GM21528 (cell line): ENCODE results near the gene INPP5F.

Source experiments
- ATAC-seq: cut with Tn5 transposase; IDR thresholded peaks from one replicate; pipeline ENCODE4 v1.9.1; 2021; ENCODE audit warnings: mild to moderate bottlenecking, moderate library complexity; ENCODE audit not compliant: unreplicated experiment, low FRiP score

INPP5F gene

DNA sequence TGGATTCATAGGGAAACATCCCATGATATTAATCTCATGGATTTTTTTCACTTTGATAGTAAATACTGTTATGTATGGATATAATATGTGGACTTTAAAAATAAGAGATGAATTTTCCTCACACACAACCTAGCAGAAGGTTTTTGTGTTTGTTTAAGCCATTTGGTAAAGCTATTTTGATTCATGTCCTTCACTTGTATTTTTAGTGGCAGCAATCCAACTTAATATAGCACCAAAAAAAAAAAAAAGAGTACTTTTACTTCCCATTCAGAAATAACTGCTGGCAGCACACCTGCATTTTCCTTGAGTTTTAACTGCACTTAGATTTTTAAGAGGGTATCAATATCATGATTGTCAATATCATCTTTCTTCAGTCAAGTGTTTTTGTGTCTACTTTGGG lies 86.8 kb downstream of the INPP5F start:
- ATAC-seq = no peak

DNA sequence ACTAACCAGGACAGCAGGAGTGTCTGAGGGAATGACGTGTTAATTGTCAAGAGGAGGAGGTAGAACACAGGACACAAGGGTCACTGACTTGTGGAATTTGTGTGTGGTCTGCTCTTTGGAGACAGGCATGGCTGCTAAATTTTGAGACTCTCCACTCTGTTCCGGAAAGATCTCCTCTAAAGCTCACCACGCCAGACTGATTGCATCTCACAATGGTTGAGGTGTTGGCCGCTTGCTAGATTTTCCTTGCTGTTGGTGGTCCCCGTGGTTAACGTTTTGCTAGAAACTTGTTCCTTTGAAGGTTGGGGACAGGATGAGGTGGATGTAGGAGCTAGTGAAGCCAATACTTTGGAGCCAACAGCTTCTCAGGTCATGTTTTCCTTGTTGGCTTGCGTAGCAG lies 89.8 kb downstream of the INPP5F start:
- no peak for ATAC-seq

DNA sequence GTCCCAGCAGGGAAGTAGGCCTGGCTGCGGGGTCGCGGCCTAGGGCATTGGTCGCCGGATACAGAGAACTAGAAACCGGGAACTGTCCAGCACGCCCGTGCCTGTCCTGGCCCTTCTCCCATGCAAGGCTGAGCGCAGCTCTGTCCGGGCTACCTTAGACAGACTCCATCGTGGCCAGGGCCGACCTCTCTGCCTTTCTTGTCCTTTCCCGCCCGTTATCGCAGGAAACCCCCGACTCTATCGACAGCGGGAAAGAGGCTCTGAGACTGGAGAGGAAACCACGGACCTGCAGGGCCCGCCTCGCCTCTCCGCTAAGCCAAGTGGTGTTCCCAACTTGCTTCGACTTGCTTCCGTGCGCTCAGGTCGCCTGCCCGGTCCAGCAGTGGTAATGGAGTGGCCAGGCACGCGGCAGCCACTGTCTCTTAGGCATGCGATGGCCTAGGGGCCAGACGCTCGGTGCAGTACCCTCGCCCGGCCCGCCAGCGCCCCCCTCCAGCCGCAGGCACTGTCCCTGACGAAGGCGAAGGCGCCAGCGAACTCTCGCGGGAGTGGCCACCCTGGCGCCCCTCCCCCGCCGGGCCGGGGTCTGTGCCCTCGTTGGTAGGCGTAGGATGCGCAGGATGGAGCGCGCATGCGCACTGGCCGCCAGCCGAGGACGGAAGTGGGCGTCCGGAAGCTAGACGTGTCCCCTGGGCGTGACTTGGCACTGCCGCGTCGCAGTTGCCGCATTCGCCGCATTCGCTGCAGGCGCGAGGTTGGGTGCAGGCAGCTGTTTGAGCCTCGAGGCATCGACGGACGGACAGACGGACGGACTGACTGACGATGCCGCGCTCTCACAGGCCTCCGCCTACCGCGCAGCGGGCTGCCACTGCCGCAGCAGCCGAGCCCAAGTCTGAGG lies 92.4 kb downstream of the INPP5F start:
- no peak for ATAC-seq

DNA sequence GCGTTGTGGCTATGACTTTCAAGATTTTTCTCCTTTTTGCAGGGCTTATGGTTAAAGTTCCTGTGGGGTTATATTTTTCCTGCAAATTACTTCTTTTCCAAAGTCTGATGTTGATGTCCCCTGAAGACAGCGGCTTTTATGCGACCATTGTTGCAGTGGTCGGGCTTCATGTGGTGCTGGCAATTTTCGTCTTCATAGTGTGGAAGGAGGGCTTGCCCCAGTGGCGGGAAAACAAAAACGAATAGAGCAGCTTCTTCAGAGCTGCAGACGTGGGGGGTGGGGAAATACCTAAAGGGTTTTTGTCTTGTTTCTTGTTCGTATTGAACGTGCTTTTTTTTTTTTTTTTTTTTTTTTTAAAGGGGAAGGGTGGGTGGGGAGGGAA lies 93.0 kb downstream of the INPP5F start:
- ATAC-seq = no peak

DNA sequence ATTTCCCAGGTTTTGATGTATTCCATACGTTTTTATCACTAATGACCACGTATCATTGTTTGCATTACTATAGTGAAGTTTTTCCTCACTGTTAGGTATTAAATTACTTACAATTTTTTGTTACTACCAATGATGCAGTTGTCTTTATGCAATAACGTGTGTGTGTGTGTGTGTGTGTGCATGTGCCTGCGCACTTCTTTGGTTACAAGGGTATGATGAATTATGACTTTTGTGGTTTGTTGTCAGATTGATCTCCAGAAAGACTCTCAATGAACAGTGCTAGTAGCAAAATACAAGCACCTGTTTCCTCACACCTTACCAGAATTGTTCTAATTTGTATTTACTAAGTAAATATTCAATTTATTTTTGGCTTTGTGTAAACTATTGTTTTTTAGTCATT lies 95.3 kb downstream of the INPP5F start:
- ATAC-seq = no peak

DNA sequence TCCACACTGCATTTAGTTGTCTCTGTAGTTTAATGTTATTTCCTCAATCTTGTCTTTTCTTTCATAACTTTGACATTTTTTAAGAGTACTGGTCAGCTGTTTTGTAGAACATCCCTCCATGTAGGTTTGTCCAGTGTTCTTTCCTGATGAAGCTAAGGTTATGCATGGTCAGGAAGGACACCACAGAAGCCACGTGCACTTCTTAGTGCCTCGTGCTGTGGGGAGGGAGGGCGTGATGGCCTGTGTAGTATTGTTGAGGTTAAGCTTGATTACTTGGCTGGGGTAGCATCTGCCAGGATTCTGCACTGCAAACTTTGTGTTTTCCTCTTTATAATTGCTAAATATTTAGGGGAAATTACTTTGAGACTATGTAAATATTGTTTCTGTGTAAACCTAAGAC lies 98.4 kb downstream of the INPP5F start:
- ATAC-seq = no peak

DNA sequence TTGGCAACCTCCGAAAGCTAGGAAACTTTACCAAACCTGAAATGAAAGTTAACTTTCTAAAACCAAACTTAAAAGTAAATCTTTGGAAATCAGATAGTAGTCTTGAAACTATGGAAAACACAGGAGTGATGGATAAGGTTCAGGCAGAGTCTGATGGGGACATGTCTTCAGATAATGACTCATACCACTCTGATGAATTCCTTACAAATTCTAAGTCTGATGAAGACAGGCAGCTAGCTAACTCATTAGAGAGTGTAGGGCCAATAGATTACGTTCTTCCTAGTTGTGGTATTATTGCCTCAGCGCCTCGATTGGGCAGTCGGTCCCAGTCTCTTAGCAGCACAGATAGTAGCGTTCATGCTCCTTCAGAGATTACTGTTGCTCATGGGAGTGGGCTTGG lies 100.9 kb downstream of the INPP5F start:
- ATAC-seq = no peak

DNA sequence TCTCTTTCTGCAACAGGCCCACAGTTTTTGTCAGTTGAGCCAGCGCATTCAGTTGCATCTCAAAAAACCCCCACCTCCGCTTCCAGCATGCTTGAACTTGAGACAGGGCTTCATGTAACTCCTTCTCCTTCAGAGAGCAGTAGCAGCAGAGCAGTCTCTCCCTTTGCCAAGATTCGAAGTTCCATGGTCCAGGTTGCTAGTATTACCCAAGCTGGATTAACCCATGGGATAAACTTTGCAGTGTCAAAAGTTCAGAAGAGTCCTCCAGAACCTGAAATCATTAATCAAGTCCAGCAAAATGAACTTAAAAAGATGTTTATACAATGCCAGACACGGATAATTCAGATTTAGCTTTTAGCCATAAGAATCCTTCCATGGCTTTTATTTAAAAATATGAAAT lies 101.6 kb downstream of the INPP5F start:
- no peak for ATAC-seq

DNA sequence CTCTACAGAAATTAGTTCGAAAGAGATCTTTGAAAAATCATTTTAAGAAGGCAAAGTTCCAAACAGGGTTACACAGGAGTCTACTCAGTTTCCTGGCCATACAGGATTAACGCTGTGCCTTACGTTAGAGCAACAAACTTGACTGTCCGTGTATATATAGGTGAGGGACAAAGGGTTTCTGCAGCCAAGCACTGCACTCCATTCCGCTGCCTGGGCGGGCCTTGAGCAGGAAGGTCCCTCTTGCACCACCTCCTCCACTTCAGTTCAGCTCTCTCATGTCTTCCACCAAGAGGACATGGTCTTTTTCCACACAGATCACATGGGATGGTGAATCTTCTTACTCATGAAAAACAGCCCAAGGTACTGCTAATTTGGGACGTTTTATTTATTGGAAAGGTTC lies 103.6 kb downstream of the INPP5F start:
- no peak for ATAC-seq

DNA sequence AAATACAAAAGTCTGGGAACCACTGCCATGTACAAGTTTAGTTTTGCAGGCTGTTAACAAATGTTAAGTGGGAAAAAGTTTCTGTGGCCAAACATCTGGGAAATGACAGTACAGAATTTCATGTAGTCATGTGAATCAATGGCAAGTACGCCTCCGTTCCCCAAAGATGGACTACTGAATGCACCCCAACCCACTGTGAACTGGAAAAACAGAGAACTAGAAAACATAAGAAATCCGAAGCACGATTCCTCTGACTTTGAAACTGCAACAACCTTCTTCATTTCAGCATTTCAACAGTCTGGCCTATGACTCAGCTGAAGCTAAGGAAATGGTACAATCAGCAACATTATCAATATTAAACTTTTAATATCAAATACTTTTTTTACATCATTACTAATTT lies 105.0 kb downstream of the INPP5F start:
- ATAC-seq = no peak

DNA sequence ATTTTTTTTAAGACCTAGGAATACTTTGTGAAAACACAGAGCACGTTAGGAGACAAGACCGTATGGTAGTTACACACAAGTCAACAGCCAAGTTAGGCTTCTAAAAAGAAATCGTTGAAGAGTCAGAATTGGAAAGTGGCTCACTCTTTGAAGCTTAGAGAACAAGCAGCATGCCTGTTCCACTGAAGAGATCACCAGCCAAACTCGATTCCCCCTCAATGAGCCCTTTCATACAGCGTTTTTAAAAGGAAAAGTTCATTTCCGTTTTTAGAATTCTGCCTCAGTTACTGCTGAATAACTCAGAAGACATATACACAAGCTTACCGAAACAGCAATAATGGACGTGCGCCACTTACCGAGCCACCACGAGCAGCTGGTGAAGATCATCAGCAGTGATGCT lies 105.8 kb downstream of the INPP5F start:
- ATAC-seq = no peak

DNA sequence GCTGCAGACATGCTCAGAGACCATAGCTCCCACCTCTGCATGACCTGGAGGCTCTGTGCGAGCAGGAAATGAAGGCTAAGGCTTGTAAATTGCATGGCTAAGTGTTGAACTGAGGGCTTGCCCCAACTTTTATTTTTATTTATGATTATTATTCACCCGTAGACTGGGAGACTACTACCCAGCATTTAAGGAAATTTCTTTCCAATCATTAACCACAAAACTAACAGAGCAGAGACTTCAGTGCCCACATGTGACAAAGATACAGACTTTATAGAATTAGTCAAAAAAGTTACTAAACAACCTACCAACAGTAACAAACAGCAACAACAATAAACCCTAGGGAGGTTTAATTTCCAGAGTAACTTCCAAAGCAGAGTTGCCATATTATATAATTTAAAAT lies 107.1 kb downstream of the INPP5F start:
- ATAC-seq = no peak

DNA sequence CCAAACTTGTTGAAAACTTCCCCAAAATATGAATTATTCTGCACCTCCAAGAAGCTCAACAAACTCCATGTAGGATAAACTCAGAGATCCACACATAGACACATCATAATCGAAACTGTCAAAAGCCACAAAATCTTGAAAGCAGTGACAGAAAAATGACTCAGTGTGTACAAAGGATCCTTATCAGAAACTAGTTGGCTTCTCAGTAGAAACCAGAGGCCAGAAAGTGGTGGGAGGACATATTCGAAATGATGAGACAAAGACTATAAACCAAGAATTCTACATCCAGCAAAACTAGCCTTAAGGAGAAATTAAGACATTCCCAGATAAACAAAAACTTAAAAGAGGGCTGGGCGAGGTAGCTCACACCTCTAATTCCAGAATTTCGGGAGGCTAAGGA lies 108.3 kb downstream of the INPP5F start:
- ATAC-seq = no peak

DNA sequence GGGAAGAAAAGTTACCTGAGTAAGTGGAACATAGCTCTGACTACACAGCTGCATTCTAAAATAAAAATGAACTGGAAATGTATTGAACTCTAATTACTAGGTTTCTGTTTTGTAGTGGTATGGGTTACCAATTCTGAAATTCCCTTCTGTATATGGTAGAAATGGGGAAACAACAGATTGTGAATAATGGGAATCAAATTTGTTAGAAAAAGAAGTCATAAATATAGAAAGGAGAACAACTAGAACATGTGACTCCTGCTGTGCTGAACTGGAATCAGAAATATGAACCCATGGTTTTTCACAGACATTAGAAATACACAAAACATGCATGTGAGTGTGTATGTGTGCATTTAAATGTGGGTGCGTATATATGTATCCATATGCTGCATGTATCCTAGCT lies 119.8 kb downstream of the INPP5F start:
- ATAC-seq = no peak

DNA sequence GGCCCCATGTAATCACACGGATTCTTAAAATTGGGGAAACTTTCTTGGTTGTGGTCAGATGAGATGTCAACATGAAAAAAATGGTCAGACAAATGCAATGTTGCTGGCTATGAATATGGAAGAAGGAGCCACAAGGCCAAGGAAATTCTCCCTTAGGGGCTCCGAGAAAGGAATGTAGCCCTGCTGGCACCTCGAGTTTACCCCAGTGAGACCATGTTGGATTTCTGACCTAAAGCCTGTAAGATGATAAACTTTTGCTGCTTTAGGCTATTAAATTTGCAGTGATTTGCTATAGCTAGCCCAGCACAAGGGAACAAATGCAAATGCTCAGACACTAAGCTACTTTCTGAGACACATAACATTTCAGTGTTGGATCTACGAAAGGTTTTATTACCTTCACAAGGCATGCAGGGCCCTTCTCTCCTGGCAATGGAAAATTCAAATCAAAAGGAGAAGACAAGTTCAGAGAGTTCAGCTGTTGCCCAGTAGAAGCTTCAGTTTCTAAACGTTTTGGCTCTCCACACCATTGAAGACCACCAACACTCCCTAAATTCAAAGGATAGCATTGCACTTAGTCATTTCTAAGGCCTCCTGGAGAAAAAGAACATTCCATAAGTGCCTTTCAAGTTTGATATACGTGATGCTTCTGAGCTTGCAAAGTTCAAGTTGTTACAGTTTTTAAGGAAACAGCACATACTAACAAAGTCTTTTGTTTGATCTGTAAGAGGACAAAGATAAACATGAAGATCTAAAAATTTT lies 123.4 kb downstream of the INPP5F start:
- ATAC-seq = no peak

DNA sequence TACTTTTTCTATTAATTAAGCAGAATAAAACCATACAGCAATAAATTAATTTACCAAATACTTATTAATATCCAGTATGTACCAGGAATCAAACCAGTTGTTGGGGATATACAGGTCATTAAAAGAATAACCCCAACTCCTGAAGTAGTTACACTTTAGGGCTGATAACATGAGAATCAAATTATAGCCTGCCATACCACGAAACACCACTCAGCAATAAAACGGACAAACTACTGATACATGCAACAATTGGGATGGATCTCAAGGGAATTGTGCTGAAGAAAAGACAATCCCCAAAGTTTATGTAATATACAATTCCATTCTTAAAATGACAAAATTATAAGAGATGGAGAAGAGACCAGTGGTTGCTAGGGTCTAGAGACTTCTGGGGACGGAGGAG lies 124.1 kb downstream of the INPP5F start:
- no peak for ATAC-seq

DNA sequence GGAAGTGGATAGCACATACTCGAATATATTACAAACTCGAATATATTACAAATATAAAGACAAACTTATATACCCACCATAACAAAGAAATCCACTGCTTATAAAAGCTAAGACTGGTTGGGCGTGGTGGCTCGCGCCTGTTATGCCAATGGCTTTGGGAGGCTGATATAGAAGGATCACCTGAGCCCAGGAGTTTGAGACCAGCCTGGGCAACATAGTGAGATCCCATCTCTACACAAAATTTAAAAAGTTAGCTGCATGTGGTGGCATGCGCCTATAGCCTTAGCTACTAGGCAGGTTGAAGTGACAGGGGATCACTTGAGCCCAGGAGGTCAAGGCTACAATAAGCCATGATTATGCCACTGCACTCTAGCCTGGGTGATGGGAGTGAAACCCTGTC lies 126.4 kb downstream of the INPP5F start:
- ATAC-seq = no peak

DNA sequence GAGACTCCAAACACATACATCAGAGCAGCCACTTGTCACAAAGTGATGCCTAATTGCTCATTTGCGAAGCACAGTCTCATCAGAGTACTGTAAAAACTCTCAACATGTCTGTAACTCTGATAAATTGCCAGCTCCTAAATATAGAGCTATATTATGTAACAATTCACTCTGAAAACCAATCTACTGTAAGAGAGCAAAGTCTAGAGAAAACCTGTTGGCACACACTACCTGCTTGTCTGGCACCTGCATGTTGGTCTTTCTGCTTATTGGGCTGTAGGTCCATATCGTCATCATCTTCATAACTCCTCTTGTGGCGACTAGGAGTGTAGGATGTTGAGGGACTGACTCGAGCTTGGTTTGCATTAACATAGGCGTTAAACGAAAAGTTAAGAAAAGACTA lies 127.0 kb downstream of the INPP5F start:
- ATAC-seq = no peak

DNA sequence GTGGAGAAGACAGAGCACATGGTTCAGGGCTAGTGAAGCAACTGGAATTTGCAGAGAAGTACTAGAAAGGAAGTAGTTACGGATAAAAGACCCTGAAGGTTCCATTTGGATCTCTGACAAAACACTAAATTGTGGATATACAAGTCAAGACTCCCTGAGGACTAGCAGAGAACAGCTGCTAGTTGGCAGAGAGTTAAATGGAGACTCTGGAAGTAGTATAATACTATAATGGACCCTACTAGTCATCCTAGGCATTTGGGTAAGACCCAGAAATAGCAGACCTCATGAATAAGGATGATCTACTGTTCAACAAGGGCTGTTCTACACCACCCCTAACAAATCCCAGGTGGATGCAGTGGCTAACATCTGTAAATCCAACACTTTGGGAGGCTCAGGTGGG lies 127.7 kb downstream of the INPP5F start:
- no peak for ATAC-seq

DNA sequence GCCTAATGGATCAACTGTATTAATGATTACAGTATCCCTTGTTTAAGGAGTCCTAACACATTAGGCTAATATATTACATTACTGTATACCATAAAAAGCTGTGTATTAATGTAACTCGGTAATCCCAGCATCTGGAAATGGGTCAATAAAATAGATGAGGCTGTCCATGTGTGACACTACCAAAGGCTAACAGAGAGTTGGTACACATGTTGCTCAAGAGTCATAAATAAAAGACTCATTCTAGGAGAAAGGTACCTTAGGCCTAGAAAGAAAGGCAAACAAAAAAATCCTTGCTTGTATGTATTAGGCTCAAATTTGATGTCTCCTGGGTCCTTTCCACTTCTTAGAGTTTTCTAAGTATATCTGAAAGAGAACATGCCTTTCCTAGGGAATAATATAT lies 132.2 kb downstream of the INPP5F start:
- ATAC-seq = no peak

DNA sequence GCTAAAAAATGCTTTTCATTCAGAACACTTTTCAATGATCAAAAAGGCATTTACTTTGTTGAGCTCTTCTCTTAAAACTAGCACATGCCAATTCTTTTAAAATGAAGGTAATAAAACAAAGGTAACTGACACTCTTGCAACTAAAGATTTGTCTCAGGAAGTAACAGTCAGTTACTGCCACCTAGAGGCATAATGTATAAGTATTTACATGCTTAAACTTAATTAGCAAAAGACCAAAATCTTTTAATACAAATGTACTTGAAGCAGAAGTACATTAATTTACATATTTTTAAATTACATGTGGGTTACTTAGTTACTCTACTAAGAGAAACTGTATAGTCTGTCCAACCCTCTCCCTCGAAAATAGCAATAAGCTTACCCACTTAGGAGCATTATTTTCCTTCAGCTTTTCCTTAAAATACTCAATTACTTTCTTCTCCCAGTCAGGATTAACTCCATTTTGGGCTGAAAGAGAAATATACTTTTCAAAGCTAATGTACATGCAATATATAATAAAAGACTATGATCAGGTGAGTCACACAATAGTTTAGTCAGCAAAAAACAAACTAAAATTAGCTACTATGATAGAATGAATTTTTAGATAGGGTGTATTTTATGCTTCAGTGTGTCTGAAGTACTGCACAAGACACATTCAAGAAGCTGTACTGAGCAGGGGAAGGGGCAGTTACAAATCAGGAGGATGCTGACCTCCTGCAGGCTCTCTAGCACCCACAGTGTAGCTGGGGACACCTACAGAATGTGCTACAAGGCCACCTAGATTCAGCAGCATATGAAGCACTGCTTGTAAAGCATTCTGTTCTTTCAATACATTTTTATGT lies 133.8 kb downstream of the INPP5F start:
- ATAC-seq = no peak
